Stomach (tissue), 9 donors: ENCODE results near the gene SEMA4C. TPM values are rescaled to one million over a fixed set of nuclear protein-coding genes. Genes with fewer than 3 reads are reported as not detected.
A peak's percentile ranks its signal among the peaks of the same experiment; 100 is the strongest.
"Not testable (repeated sequence)": the region's sequence is repeated elsewhere in the genome, so short reads cannot be mapped to it uniquely, and the experiment has no call there.

Experiments
- DNase-seq, 2 donors: peaks; one replicate each; pipeline versions ENCODE4 v3.0.0 to v3.0.0-alpha.2; 2013 to 2019
- H3K27ac ChIP-seq, 5 donors: fragments of 200-600 bp in 4 of 5; sonication (generic) in 4 of 5; one replicate each; pipeline ENCODE4 v1.5.1; 2013 to 2019; ENCODE audit warnings: mild to moderate bottlenecking in 1 of 5, moderate library complexity in 1 of 5
- H3K27me3 ChIP-seq, 3 donors: fragments of 200-600 bp; sonication (generic); one replicate each; pipeline ENCODE4 v1.5.1; 2017 to 2019; ENCODE audit warnings: mixed run types in 1 of 3
- H3K36me3 ChIP-seq, 4 donors: fragments of 200-600 bp; sonication (generic); 1 replicate in 3 of 4; 2 replicates in 1 of 4; pipeline ENCODE4 v1.5.1; 2016 to 2019
- H3K4me1 ChIP-seq, 4 donors: fragments of 200-600 bp; sonication (generic); one replicate each; pipeline ENCODE4 v1.5.1; 2016 to 2019
- H3K4me3 ChIP-seq, 4 donors: fragments of 200-600 bp; sonication (generic) in 3 of 4; one replicate each; pipeline ENCODE4 v1.5.1; 2016 to 2019; ENCODE audit warnings: mild to moderate bottlenecking in 1 of 4
- H3K9me3 ChIP-seq, 4 donors: fragments of 200-600 bp; sonication (generic); one replicate each; pipeline ENCODE4 v1.5.1; 2016 to 2019
- CTCF ChIP-seq, 7 experiments: fragments of 450-650 bp in 4 of 7; fragments of 200-600 bp in 3 of 7; sonication (generic) in 3 of 7; IDR thresholded peaks; one replicate each; pipeline ENCODE4 v1.5.1; 2016 to 2019; ENCODE audit warnings: antibody characterized with exemption in 7 of 7, control low read depth in 2 of 7, mild to moderate bottlenecking in 1 of 7
- EP300 ChIP-seq: sonication (generic); formaldehyde crosslinking; IDR thresholded peaks from one replicate; pipeline ENCODE4 v1.6.1; 2017; ENCODE audit warnings: antibody characterized with exemption
- POLR2A ChIP-seq, 4 donors: fragments of 450-650 bp; IDR thresholded peaks; one replicate each; pipeline ENCODE4 v1.6.1; 2016; ENCODE audit warnings: antibody characterized with exemption in 4 of 4, control low read depth in 2 of 4, mild to moderate bottlenecking in 1 of 4, moderate library complexity in 1 of 4
- POLR2AphosphoS5 ChIP-seq, 3 donors: sonication (generic); formaldehyde crosslinking; IDR thresholded peaks; one replicate each; pipeline ENCODE4 v1.6.1; 2016; ENCODE audit warnings: antibody characterized with exemption in 3 of 3
- WGBS, 5 donors: extraction: QIAGEN DNeasy Blood & Tissue Kit in 3 of 5; methylation state at CpG; one replicate each; pipeline versions ENCODE4 v1.1.5 to v1.1.7; 2013 to 2018; 5-methylcytosine and 5-hydroxymethylcytosine counted together
- intact Hi-C: fragments of 100-400 bp; cut with DNase I; formaldehyde crosslinking; loops from one replicate; pipeline ENCODE4 v1.15.1; 2023; ENCODE audit warnings: low total_unique reads
- polyA plus RNA-seq, 3 donors: library from polyadenylated mRNA; stranded (reverse); fragments of 200-250 nt; gene quantifications; one replicate each; pipeline ENCODE4 v1.2.3, GENCODE V29; 2013
- total RNA-seq, 5 donors: library from RNA; depleted of rRNA; stranded (reverse); fragments of >200 nt; gene quantifications; one replicate each; pipeline versions ENCODE4 v1.1.0 to v1.2.3, GENCODE V29; 2014 to 2016
- donor health status: healthy with polysubstance abuse.
- donor health status: Bipolar disorder and iron deficiency.
- donor health status: healthy.

Gene SEMA4C
- total and polyA plus RNA-seq, 8 donors, result 5.7 to 78.8 (median 18.0) TPM

- H3K27me3 ChIP-seq, result peaks cover 0 to 17% (median 0%) of the 10 kb centered on the region in 3 donors
- H3K9me3 ChIP-seq, result no peaks in the 10 kb centered on the region
- 68 to 88% (median 78%) methylated on average over 15 to 16 of the region's 16 CpGs for WGBS, 5 donors
- peaks cover 55 to 68% (median 63%) of the 10 kb centered on the region in 4 donors for H3K36me3 ChIP-seq
- TF ChIP-seq POLR2A (IDR thresholded peaks at IDR 0.05) (no peak), EP300 (no peak), CTCF (IDR thresholded peaks at IDR 0.05) (no peak), POLR2AphosphoS5 (IDR thresholded peaks at IDR 0.05) (no peak)
- intact Hi-C loops, result no loop called here
- no peak for DNase-seq
- H3K4me3 ChIP-seq, result no peak overlapping the region
- peaks cover 41 to 82% (median 59%) of the 10 kb centered on the region in 4 donors for H3K4me1 ChIP-seq
- peak overlapping the region in 2 of 5 donors; percentile 34 to 91 for H3K27ac ChIP-seq
Measured at GRCh38 chr2:96865654-96866053, 4.2 kb downstream of the SEMA4C start.

GRCh38 chr2:96864343-96865091 is 5.4 kb downstream of the SEMA4C start:
- Histone ChIP-seq H3K4me3 (no peak overlapping the region), H3K9me3 (no peaks in the 10 kb centered on the region), H3K27ac (peak overlapping the region in 3 of 5 donors; percentile 26 to 91 (median 34)), H3K36me3 (peaks cover 62 to 75% (median 71%) of the 10 kb centered on the region in 4 donors), H3K27me3 (peaks cover 0 to 6% (median 0%) of the 10 kb centered on the region in 3 donors), H3K4me1 (peaks cover 46 to 87% (median 58%) of the 10 kb centered on the region in 4 donors)
- intact Hi-C loops, result loop anchor here (5.0 kb wide), 1 partner anchor 93 kb away; no protein-coding TSS in a partner anchor
- 62 to 75% (median 68%) methylated on average over 10 to 25 of the region's 25 CpGs for WGBS, 5 donors
- TF ChIP-seq POLR2AphosphoS5 (IDR thresholded peaks at IDR 0.05) (no peak), EP300 (no peak), CTCF (IDR thresholded peaks at IDR 0.05) (no peak), POLR2A (IDR thresholded peaks at IDR 0.05) (no peak)
- DNase-seq, result peak; percentile 4 to 85

DNA sequence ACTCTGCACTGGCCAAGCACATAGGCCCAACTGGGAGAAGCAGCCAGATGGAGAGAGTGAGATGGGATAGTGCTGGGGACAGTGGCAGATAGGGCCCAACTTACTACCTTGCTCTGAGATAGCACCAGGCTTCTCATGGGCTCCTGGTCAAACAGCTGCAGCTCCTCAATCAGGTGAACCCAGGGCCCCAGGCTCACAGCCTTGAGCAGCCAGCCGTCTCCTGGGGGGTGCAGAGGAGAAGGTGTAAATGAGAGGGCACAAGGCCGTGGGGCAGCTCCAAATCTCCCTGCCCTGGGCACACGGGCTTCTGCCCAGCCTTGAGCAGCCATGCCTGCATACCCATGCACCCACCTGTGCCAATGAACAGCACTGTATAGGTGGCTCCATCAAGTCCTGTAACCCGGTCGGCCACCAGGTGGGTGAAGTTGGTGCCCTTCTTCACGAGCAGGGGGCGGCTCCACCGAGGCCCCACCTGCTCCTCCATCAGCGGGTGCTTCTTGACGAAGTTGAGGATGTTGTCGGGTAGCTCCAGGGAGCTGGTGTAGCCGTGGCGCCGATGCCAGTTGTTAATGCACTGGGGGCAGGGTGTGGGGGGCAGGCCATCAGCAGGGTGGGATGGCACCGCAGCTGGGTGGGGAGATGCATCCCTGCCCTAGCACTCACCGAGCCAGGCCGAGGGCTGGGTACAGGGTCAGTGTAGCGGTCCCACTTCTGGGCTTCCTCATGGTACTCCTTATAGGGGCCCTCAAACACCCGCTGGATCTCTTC is 6.1 kb downstream of the SEMA4C start:
- H3K27ac ChIP-seq, result peak overlapping the region in 1 of 5 donors; percentile 91
- DNase-seq, result peak in 1 of 2 donors; percentile 2
- no peak overlapping the region for H3K4me3 ChIP-seq
- WGBS, 5 donors, result 60 to 87% (median 84%) methylated on average over 3 to 19 of the region's 19 CpGs
- TF ChIP-seq CTCF (IDR thresholded peaks at IDR 0.05) (no peak), POLR2A (IDR thresholded peaks at IDR 0.05) (no peak), EP300 (no peak), POLR2AphosphoS5 (IDR thresholded peaks at IDR 0.05) (no peak)
- H3K36me3 ChIP-seq, result peaks cover 62 to 75% (median 72%) of the 10 kb centered on the region in 4 donors
- no peaks in the 10 kb centered on the region for H3K27me3 ChIP-seq
- intact Hi-C loops, result loop anchor here (5.0 kb wide), 1 partner anchor 94 kb away; no protein-coding TSS in a partner anchor
- H3K9me3 ChIP-seq, result no peaks in the 10 kb centered on the region
- H3K4me1 ChIP-seq, result peaks cover 53 to 95% (median 62%) of the 10 kb centered on the region in 4 donors

DNA sequence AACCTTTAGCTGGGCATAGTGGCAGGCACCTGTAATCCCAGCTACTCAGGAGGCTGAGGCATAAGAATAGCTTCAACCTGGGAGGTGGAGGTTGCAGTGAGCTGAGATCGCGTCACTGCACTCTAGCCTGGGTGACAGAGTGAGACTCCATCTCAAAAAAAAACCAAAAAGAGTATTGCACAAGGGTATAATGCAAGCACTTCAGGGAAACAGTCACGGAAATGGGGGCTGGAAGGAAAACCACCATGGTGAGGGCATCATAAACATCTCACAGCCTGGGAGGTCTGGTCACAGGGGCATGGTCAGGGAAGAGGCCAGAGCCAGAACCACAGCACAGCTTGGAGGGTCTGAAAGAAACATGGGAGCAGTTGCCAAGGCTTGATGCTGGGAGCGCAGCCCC is 6.8 kb downstream of the SEMA4C start:
- Histone ChIP-seq H3K4me1 (peaks cover 54 to 95% (median 63%) of the 10 kb centered on the region in 4 donors), H3K36me3 (peaks cover 62 to 75% (median 72%) of the 10 kb centered on the region in 4 donors), H3K27ac (peak overlapping the region in 1 of 5 donors; percentile 91)
- intact Hi-C loops, result loop anchor here (5.0 kb wide), 1 partner anchor 94 kb away; no protein-coding TSS in a partner anchor
- not testable (repeated sequence) for H3K4me3 ChIP-seq, H3K27me3 ChIP-seq, DNase-seq, H3K9me3 ChIP-seq
- 82 to 91% (median 90%) methylated on average over 3 to 4 of the region's 4 CpGs for WGBS, 5 donors
